A673 (cell line): Measurements from ENCODE around the gene PCARE. TPM values are rescaled to one million over a fixed set of nuclear protein-coding genes. Genes with fewer than 3 reads are reported as not detected.

Source experiments
- BruUV-seq: library from RNA; stranded (reverse); fragments of 400-500 nt; replicated peaks from 2 replicates; lab custom pipeline; 2021; lab: Mats Ljungman, UMichigan
- CTCF ChIA-PET: fragments of 300-600 bp; sonication (Branson Sonifier 250); formaldehyde crosslinking; loops from one replicate; lab custom pipeline; 2022; ENCODE audit warnings: antibody characterized with exemption; lab: Charles Lee
- POLR2A ChIA-PET: fragments of 300-600 bp; sonication (Branson Sonifier 250); formaldehyde crosslinking; loops from one replicate; lab custom pipeline; 2022; ENCODE audit warnings: antibody characterized with exemption; ENCODE audit not compliant: low non-redundant PET; lab: Charles Lee
- DNase-seq: peaks from one replicate; pipeline ENCODE4 v3.0.0-alpha.2; 2015; ENCODE audit warnings: low spot score
- H3K27ac ChIP-seq: fragments of 200-600 bp; sonication (generic); 2 replicates; pipeline ENCODE4 v1.5.1; 2016; ENCODE audit warnings: mixed run types, low read depth, mild to moderate bottlenecking, mixed read lengths, antibody characterized with exemption, low read length; ENCODE audit not compliant: poor library complexity, severe bottlenecking
- H3K27me3 ChIP-seq: fragments of 200-600 bp; sonication (generic); replicated peaks from 2 replicates; pipeline ENCODE4 v1.6.1; 2017; ENCODE audit warnings: mixed run types, low read depth, mild to moderate bottlenecking, mixed read lengths, antibody characterized with exemption, low read length; ENCODE audit not compliant: insufficient read depth, poor library complexity
- H3K36me3 ChIP-seq: fragments of 200-600 bp; sonication (generic); 2 replicates; pipeline ENCODE4 v1.6.1; 2016; ENCODE audit warnings: mixed run types, mild to moderate bottlenecking, mixed read lengths, antibody characterized with exemption, low read length; ENCODE audit not compliant: insufficient read depth, poor library complexity, severe bottlenecking
- H3K4me1 ChIP-seq: fragments of 200-600 bp; sonication (generic); 2 replicates; pipeline ENCODE4 v1.6.1; 2017; ENCODE audit warnings: mixed run types, mild to moderate bottlenecking, mixed read lengths, antibody characterized with exemption, low read length; ENCODE audit not compliant: insufficient read depth, poor library complexity, severe bottlenecking
- H3K4me3 ChIP-seq: fragments of 200-600 bp; sonication (generic); 2 replicates; pipeline ENCODE4 v1.5.1; 2016; ENCODE audit warnings: low read depth, mixed run types, mild to moderate bottlenecking, mixed read lengths, low read length; ENCODE audit not compliant: poor library complexity, severe bottlenecking
- H3K9me3 ChIP-seq: fragments of 200-600 bp; sonication (generic); 2 replicates; pipeline ENCODE4 v1.6.1; 2016; ENCODE audit warnings: mixed run types, low read depth, mild to moderate bottlenecking, mixed read lengths, antibody characterized with exemption, low read length; ENCODE audit not compliant: poor library complexity, severe bottlenecking
- EZH2 ChIP-seq: fragments of 200-600 bp; sonication (generic); IDR thresholded peaks from 2 replicates; pipeline ENCODE4 v1.6.1; 2017; ENCODE audit warnings: borderline replicate concordance, low read depth, mild to moderate bottlenecking, mixed read lengths, antibody characterized with exemption, low read length; ENCODE audit not compliant: poor library complexity, severe bottlenecking
- intact Hi-C: fragments of 100-400 bp; cut with micrococcal nuclease; formaldehyde crosslinking; loops from one replicate; pipeline ENCODE4 v1.10.0; 2022; ENCODE audit not compliant: unreplicated experiment
- total RNA-seq: library from RNA; stranded (reverse); gene quantifications from 2 replicates; pipeline ENCODE4 v1.2.3, GENCODE V29; 2021
- TF ChIP-seq, protein P1 (sequence below): fragments of 300-800, 200-600 bp; sonication (generic); conservative IDR thresholded peaks from 2 replicates; pipeline ENCODE4 v1.5.1; 2017; ENCODE audit warnings: low read depth, mild to moderate bottlenecking, antibody characterized with exemption, low read length, moderate library complexity, mixed read lengths

Gene PCARE
- total RNA-seq, 1 experiment from 2014 or later = not detected

DNA sequence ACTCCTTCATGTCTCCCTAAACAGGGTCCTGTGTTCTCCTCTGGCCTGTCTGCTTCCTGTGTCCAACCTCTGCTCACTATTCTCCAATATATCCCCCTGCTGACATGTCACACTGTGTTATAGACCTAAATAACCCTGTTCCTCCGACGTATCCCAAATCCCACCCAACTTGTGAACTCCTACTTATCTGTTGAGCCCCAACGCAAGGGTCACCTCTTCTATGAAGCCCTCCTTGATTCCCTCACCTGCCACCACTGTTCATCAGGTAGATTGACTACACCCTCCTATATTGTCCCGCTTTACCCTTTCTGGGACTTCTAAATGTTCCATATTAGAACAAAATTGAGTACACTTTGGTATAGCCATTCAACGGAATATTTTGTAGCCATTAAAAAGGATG is 42.1 kb downstream of the PCARE start:
- TF ChIP-seq EZH2 = no peak
- TF ChIP-seq, protein P1, sequence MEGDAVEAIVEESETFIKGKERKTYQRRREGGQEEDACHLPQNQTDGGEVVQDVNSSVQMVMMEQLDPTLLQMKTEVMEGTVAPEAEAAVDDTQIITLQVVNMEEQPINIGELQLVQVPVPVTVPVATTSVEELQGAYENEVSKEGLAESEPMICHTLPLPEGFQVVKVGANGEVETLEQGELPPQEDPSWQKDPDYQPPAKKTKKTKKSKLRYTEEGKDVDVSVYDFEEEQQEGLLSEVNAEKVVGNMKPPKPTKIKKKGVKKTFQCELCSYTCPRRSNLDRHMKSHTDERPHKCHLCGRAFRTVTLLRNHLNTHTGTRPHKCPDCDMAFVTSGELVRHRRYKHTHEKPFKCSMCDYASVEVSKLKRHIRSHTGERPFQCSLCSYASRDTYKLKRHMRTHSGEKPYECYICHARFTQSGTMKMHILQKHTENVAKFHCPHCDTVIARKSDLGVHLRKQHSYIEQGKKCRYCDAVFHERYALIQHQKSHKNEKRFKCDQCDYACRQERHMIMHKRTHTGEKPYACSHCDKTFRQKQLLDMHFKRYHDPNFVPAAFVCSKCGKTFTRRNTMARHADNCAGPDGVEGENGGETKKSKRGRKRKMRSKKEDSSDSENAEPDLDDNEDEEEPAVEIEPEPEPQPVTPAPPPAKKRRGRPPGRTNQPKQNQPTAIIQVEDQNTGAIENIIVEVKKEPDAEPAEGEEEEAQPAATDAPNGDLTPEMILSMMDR = no peak
- Histone ChIP-seq H3K27ac (no peak overlapping the region), H3K9me3 (no peaks in the 10 kb centered on the region), H3K36me3 (no peaks in the 10 kb centered on the region), H3K27me3 (no peaks in the 10 kb centered on the region), H3K4me1 (no peaks in the 10 kb centered on the region), H3K4me3 (no peak overlapping the region)
- CTCF ChIA-PET = no interaction called here
- DNase-seq = no peak
- no TSS peak for BruUV-seq
- intact Hi-C loops = no loop called here
- POLR2A ChIA-PET = no interaction called here

DNA sequence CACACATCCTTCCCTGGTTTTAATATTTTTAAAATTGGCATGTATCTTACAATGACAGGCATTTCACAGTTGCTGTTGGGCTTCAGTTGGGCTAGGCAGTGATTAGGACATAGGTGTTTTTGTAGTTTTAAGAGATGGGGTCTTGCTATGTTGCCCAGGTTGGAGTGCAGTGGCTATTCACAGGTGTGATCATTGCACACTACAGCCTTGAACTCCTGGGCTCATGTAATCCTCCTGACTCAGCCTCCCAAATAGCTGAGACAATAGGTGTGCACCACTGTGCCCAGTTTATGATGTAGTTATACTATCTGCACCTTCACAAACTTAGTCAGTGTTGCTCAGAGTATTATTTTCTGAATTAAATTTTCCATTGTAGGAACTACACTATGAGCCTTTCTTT is 43.3 kb downstream of the PCARE start:
- TF ChIP-seq, protein P1 = no peak
- no peak for TF ChIP-seq EZH2
- intact Hi-C loops = no loop called here
- CTCF ChIA-PET = no interaction called here
- POLR2A ChIA-PET = no interaction called here
- H3K4me1 ChIP-seq = no peaks in the 10 kb centered on the region
- no peak overlapping the region for H3K27ac ChIP-seq
- H3K36me3 ChIP-seq = no peaks in the 10 kb centered on the region
- H3K4me3 ChIP-seq = no peak overlapping the region
- DNase-seq = no peak
- no TSS peak for BruUV-seq
- H3K9me3 ChIP-seq = no peaks in the 10 kb centered on the region
- no peaks in the 10 kb centered on the region for H3K27me3 ChIP-seq

DNA sequence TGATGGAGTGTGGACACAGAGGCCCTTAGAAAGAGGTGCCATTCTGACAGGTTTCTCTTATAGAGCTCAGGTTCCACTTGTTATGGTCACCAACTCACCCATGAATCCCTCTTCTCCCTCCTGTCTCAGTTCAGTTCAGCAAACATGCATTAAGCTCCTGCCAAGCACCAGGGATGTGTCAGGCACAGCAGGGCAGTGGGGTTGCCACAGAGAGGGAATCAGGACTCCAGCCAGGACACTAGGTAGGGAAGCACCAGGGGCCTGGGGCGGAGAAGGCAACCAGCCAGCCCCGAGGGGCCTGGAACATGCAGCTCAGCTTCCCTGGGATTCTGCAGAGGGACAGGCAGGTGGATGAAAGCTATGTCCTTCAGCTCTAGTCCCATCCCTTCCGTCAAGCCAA is 48.6 kb downstream of the PCARE start:
- Histone ChIP-seq H3K36me3 (no peaks in the 10 kb centered on the region), H3K27me3 (no peaks in the 10 kb centered on the region), H3K4me3 (no peak overlapping the region), H3K4me1 (no peaks in the 10 kb centered on the region), H3K27ac (no peak overlapping the region), H3K9me3 (no peaks in the 10 kb centered on the region)
- no TSS peak for BruUV-seq
- no peak for TF ChIP-seq EZH2
- TF ChIP-seq, protein P1 = no peak
- intact Hi-C loops = no loop called here
- ChIA-PET POLR2A (no interaction called here), CTCF (no interaction called here)
- no peak for DNase-seq
